CD4-positive, alpha-beta T cell treated with Interferon alpha-2 for 1 hour (primary cell): ENCODE measurements around the gene YJEFN3.

Experiments
- DNase-seq, 2 donors: peaks; one replicate each; pipeline ENCODE4 v3.0.0-alpha.2; 2020 to 2022

Gene YJEFN3

GRCh38 chr19:19498255-19498991 is 30.3 kb upstream of the YJEFN3 start:
- DNase-seq, result no peak

- DNase-seq, result no peak
Measured at GRCh38 chr19:19499272-19499995, 29.3 kb upstream of the YJEFN3 start.

DNA sequence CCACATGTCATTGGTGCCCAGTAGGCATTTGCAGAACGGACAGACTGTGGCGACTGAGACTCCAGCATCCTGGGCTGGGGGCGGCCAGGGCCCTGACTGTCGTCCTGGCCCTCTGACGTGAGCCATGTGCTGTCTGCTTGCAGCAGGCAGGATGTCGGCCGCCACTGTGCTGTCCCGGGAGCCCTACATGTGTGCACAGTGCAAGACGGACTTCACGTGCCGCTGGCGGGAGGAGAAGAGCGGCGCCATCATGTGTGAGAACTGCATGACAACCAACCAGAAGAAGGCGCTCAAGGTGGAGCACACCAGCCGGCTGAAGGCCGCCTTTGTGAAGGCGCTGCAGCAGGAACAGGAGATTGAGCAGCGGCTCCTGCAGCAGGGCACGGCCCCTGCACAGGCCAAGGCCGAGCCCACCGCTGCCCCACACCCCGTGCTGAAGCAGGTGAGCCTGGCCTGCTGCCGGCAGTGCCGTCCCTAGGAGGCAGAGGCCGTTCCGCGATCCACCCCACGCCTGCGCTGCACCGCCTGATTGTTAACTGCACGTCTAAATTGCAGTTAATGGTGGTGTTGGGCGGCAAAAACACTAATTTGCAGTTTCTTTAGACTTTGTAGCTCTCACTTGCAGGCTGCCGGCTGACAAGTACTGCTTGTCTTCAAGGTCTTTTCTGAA is 27.6 kb upstream of the YJEFN3 start:
- no peak for DNase-seq

GRCh38 chr19:19501798-19502197 is 26.9 kb upstream of the YJEFN3 start:
- DNase-seq, result no peak

DNA sequence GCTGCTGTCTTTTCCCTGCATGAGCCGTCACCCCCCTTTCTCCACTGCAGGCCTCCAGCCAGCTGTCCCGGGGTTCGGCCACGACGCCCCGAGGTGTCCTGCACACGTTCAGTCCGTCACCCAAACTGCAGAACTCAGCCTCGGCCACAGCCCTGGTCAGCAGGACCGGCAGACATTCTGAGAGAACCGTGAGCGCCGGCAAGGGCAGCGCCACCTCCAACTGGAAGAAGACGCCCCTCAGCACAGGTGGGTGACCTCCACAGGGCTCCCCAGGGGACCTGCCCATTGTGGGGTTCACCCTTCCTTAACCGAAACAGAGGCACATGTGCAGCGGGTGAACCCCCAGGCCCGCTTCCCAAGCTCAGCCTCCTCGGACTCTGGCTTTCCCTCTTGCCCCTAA is 26.4 kb upstream of the YJEFN3 start:
- no peak for DNase-seq

- DNase-seq, result no peak
Measured at GRCh38 chr19:19502808-19503602, 25.7 kb upstream of the YJEFN3 start.

DNA sequence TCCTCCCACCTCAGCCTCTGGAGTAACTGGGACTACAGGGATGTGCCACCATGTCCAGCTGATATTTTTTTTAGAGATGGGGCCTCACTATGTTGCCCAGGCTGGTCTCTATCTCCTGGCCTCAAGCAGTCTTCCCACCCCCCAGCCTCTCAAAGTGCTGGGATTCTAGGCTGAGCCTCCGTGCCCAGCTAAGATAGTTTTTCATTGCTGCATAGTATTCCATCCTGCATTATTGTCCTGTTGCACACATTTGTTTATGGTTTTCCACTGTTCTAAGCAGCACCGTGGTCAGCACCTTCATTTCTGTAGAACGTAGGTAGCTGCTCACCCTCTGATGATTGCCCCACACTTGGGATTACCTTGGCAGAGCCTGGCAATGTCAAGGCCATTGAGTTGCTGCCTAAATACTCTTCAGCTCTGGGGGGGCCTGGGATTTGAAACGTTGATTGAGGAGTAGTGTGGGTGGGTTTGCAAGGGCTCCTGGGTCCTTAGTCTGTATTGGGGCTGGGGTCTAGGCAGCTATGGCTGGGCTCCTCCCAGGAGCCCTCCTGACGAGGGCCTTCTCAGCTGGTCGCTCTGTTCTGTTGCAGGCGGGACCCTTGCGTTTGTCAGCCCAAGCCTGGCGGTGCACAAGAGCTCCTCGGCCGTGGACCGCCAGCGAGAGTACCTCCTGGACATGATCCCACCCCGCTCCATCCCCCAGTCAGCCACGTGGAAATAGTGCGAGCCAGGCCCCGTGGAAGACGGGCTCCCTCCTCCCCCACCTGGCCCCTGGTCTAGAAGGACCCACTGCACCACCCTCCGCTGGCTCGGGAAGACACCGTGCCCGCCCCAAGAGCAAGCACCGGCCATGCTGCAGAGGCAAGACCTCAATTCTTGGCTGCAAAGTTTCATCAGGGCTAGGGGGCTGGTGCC is 23.7 kb upstream of the YJEFN3 start:
- DNase-seq, result no peak

DNA sequence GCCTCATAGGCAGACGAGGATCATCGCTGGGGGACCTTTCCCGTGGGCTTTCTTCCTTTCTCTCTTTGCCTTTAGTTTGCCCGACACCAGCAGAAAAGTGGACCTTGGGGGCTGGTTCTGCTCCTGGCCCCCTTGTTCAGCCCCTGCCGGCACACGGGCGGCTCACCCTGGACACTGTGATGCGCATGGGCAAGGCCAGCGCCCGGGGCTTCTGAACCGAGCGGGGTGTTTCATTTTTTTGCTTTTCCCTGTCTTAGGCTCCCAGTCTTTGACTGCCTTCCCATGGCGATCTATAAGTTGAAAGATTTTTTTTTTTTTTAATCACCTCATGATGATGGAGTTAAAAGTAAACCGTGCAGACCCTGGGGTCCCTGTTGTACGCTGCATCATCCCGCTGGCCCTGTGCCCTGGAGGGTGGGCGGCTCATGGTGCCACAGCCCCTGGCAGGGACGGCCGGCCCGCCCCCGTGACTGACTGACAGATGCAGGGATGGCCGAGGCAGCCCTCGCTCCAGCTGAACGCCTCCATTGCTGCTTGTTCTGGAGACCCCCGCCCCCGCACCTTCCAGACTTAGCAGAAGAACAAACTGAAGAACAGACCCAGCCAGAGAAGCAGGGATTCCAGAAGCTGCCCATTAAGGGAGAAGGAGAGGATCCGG is 22.9 kb upstream of the YJEFN3 start:
- DNase-seq, result no peak

- no peak for DNase-seq
Measured at GRCh38 chr19:19506592-19506991, 22.1 kb upstream of the YJEFN3 start.

DNA sequence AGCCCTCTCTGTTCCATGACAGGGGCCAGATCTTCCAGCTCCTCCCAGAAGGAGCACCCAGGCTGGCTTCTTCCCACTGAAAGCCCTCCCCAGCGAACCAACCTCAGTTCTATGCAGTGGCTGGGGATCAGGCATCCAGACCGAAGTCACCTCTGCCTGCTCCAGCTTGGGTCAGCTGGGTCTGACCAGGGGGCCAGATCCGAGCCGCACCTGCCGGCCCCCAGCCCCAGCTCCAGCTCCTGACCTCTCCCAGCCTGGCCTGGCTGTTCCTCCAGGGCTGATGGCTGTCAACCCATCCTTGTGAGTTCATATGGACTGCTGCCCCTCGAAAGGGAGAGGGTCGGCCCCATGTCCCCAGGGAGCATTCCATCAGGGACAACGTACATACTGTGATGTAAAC is 21.4 kb upstream of the YJEFN3 start:
- DNase-seq, result no peak

- no peak for DNase-seq
Measured at GRCh38 chr19:19508217-19508616, 20.5 kb upstream of the YJEFN3 start.

GRCh38 chr19:19510432-19510831 is 18.3 kb upstream of the YJEFN3 start:
- no peak for DNase-seq

GRCh38 chr19:19513682-19514081 is 15.0 kb upstream of the YJEFN3 start:
- DNase-seq, result no peak

DNA sequence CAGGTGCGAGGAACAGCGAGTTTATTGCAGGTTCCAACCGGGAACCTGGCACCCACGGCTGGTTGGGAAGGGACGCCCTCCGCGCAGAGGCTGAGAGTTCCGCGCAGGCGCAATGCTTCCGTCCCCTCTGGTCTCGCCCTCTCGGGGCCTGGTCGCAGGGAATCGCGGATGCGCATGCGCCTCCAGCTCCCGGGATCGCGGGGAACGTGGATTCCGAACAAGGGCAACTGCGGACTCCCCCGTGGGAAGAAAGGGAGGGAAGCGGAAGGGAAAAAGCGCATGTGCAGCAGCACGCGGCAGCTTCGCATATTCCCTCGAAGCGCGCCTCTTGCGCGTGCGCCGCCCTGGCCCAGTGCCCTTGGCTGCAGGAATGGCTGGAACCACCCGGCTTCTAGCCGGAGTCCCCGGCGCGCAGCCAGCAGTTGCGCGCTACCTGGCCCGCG is 14.5 kb upstream of the YJEFN3 start:
- DNase-seq, result peak in 1 of 2 donors; percentile 24

DNA sequence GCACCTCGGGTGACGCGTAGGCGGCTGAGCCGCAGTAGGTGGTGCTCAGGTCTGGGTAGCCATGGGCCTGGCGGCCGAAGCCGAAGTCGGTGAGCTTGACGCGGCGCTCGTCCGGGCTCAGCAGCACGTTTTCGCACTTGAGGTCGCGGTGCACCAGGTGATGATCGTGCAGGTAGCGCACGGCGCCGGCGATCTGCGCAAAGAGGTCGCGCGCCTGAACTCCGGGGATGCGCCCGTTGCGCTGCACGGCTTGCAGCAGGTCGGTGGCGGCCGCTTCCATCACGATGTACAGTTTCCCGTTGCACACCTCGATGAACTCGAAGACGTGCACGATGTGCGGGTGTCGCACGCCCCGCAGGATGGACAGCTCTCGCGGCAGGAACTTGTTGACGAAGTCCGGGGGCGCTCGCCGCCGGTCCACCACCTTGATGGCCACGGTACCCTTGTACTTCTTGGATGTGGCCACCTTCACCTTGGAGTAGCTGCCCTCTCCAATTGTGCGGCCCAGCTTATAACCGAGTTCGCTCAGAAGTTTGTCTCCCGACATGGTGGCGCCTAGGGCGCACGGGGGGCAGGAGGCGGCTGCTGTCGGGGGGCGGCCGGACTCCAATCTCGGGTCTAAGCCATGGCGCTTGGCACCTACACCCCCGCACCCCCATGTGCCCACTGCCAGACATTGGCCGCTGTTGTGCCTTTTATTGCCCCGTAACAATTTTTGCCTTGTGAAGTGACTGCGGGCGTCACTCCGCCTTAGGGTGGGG is 13.7 kb upstream of the YJEFN3 start, which contains the start of gene TSSK6:
Gene TSSK6, minus strand, starts transcription at position 668 of the 761 bp plus-strand sequence. Its CDS starts 121 bp downstream, at position 547.
- no peak for DNase-seq

DNA sequence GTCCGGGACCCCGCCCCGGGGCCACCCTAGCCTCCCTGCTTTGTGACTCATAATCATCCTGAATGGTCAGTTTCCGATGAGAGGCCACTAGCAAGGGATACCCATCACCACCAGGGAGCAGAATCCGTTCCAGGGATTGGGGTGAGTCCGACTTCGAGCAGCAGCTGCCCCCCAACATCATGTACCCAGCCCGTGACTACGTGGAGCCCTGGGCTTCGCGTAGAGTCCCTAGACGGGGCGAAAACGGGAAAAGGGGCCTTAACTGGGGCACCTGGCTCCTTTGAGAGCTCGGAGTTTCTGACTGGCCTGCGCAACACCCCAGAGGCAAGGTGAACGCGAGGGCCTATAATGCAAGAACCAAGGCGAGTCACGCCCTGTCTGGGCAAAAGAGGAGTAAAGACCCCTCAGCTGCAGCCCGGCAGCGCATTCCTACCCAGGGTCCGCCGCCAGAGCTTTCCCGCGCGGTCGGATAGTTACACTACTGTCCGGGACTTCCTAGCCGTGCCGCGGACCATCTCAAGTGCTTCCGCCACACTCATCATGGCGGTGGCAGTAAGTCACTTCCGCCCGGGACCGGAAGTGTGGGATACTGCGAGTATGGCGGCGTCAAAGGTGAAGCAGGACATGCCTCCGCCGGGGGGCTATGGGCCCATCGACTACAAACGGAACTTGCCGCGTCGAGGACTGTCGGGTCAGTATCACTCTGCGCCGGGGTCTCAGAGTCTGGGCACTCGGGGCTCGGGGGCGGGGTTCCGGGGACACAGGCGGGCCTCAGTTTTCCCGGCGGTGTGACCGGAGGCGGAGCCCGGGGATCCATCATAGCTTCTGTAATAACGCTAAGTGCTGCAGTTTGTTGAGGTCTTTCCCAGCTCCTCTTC is 12.8 kb upstream of the YJEFN3 start, which contains the start of gene NDUFA13:
Gene NDUFA13, plus strand, starts transcription at position 584 of the 878 bp plus-strand sequence. Its CDS starts 14 bp downstream, at position 598.
- DNase-seq, result peak; percentile 91 to 96

GRCh38 chr19:19517235-19517619 is 11.5 kb upstream of the YJEFN3 start:
- DNase-seq, result no peak

DNA sequence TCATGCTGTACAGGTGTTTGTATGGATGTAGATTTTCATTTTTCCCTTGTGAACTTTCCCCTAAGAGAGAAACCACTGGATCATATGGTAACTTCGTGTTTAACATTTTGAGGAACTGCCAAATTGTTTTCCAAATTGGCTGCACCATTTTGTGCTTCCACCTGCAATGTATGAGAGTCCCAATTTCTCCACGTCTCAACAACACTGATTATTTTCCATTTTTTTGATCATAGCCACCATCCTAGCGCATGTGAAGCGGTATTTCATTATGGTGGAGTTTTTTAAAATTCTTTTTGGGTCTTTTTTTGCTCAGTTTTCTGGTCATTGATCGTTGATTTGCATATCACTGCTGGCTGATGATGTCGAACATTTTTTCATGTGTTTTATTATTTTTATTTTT is 7.7 kb upstream of the YJEFN3 start:
- no peak for DNase-seq

- no peak for DNase-seq
Measured at GRCh38 chr19:19523177-19523576, 5.5 kb upstream of the YJEFN3 start.
